GM12878 (cell line): ENCODE measurements around the gene ZSWIM9. TPM values are rescaled to one million over a fixed set of nuclear protein-coding genes. Genes with fewer than 3 reads are reported as not detected.

Experiments
- ATAC-seq: fragments of 200-7000 bp; cut with Tn5 transposase; 3 replicates; pipeline ENCODE4 v1.9.1; 2020; ENCODE audit warnings: mild to moderate bottlenecking, moderate library complexity
- BruUV-seq: library from RNA; stranded (reverse); fragments of 400-500 nt; replicated peaks from 2 replicates; lab custom pipeline; 2021; lab: Mats Ljungman, UMichigan
- CTCF ChIA-PET: fragments of 300-600 bp; sonication (Branson Sonifier 250); formaldehyde crosslinking; extraction: SDS; loops from one replicate; lab custom pipeline; 2021; ENCODE audit warnings: inconsistent platforms; lab: Yijun Ruan, JAX
- POLR2A ChIA-PET: fragments of 350-600 bp; formaldehyde crosslinking; extraction: SDS; loops from one replicate; lab custom pipeline; 2021; ENCODE audit warnings: inconsistent platforms; lab: Charles Lee
- RAD21 ChIA-PET: fragments of 300-600 bp; sonication (Branson Sonifier 250); formaldehyde crosslinking; loops from one replicate; lab custom pipeline; 2023; ENCODE audit warnings: antibody characterized with exemption; ENCODE audit not compliant: unreplicated experiment; lab: Charles Lee
- SMC1A ChIA-PET: fragments of 300-600 bp; sonication (Branson Sonifier 250); formaldehyde crosslinking; loops from one replicate; lab custom pipeline; 2023; ENCODE audit not compliant: unreplicated experiment, uncharacterized antibody; lab: Charles Lee
- DNase-seq: peaks from one replicate; pipeline ENCODE4 v3.0.0-alpha.2; 2011; ENCODE audit warnings: low read depth, low spot score
- FAIRE-seq: peaks from 3 replicates; lab custom pipeline; 2011; peaks lifted over from hg19 to GRCh38; lab: Jason Lieb, UNC
- H2AFZ ChIP-seq: 2 replicates; pipeline ENCODE4 v1.6.0; 2011; ENCODE audit warnings: low read depth, low read length, control low read depth; ENCODE audit not compliant: control insufficient read depth
- H3K27ac ChIP-seq: 2 replicates; pipeline ENCODE4 v1.5.1; 2011; ENCODE audit warnings: control low read depth; ENCODE audit not compliant: control insufficient read depth, insufficient read depth
- H3K27me3 ChIP-seq, 2 experiments: replicated peaks in 1 of 2; 2 replicates each; pipeline versions ENCODE4 v1.6.0 to v1.6.1; 2011; ENCODE audit warnings: low read length in 1 of 2; ENCODE audit not compliant: control insufficient read depth in 2 of 2, insufficient read depth in 2 of 2
- H3K36me3 ChIP-seq, 2 experiments: 2 replicates each; pipeline ENCODE4 v1.5.1; 2011; ENCODE audit warnings: low read length in 1 of 2; ENCODE audit not compliant: control insufficient read depth in 2 of 2, insufficient read depth in 2 of 2
- H3K4me1 ChIP-seq: 2 replicates; pipeline ENCODE4 v1.6.1; 2011; ENCODE audit warnings: mild to moderate bottlenecking, low read length, moderate library complexity, mixed read lengths; ENCODE audit not compliant: control insufficient read depth, insufficient read depth
- H3K4me2 ChIP-seq: 2 replicates; pipeline ENCODE4 v1.6.0; 2011; ENCODE audit warnings: control low read depth; ENCODE audit not compliant: control insufficient read depth, insufficient read depth
- H3K4me3 ChIP-seq: fragments of 200-600 bp; sonication (generic); 2 replicates; pipeline ENCODE4 v1.5.1; 2016
- H3K79me2 ChIP-seq: 2 replicates; pipeline ENCODE4 v1.6.0; 2011; ENCODE audit warnings: low read length; ENCODE audit not compliant: control insufficient read depth, insufficient read depth
- H3K9ac ChIP-seq: 2 replicates; pipeline ENCODE4 v1.8.0; 2011; ENCODE audit warnings: low read length, control low read depth, mixed read lengths; ENCODE audit not compliant: control insufficient read depth, insufficient read depth
- H3K9me3 ChIP-seq: replicated peaks from 3 replicates; pipeline ENCODE4 v1.5.1; 2011; ENCODE audit warnings: mild to moderate bottlenecking, low read length; ENCODE audit not compliant: control insufficient read depth, insufficient read depth
- H4K20me1 ChIP-seq: 2 replicates; pipeline ENCODE4 v1.6.0; 2011; ENCODE audit not compliant: control insufficient read depth, insufficient read depth
- GABPA ChIP-seq: IDR thresholded peaks from 2 replicates; pipeline ENCODE4 v1.6.1; 2014; ENCODE audit warnings: antibody characterized with exemption, low read depth, mild to moderate bottlenecking, inconsistent platforms
- NFYB ChIP-seq: IDR thresholded peaks from 2 replicates; pipeline ENCODE4 v1.6.1; 2011; ENCODE audit warnings: low read depth, mild to moderate bottlenecking, low read length, improper control_type of control experiment, moderate library complexity; ENCODE audit not compliant: insufficient read depth
- PAX5 ChIP-seq: IDR thresholded peaks from 2 replicates; pipeline ENCODE4 v1.6.1; 2011; ENCODE audit warnings: low read depth, low read length, borderline replicate concordance
- WGBS: methylation state at CpG from one replicate; pipeline ENCODE4 v1.1.6; 2016; ENCODE audit warnings: low lambda C conversion rate; ENCODE audit not compliant: insufficient replicate concordance, insufficient coverage; ENCODE audit errors: missing lambda C conversion rate; 5-methylcytosine and 5-hydroxymethylcytosine counted together
- in situ Hi-C: fragments of 300-500 bp; cut with MboI; formaldehyde crosslinking; loops from 9 replicates; pipeline ENCODE4 v1.14.3; 2018; ENCODE audit warnings: mixed read lengths
- intact Hi-C: fragments of 100-400 bp; cut with micrococcal nuclease; formaldehyde crosslinking; loops from one replicate; pipeline ENCODE4 v1.14.2; 2022; ENCODE audit not compliant: unreplicated experiment
- polyA plus RNA-seq, 11 experiments: library from polyadenylated mRNA; depleted of rRNA in 4 of 11; unstranded in 6 of 11; stranded (reverse) in 5 of 11; fragments of >200 nt; fragmentation: Nextera tagmentation in 4 of 11; fragmentation: Illumina TruSeq in 1 of 11; extraction: Ambion mirVana in 4 of 11; extraction: Trizol in 1 of 11; gene quantifications; 1 replicate in 1 of 11; 2 replicates in 10 of 11; pipeline versions ENCODE4 v1.2.1 to v1.2.3, GENCODE V29; 2011 to 2016; ENCODE audit warnings: inconsistent platforms in 2 of 11, missing spikeins in 2 of 11, low read depth in 1 of 11
- total RNA-seq, 4 experiments: library from RNA; depleted of rRNA in 3 of 4; stranded (reverse); fragments of >200 nt in 3 of 4; fragmentation: Illumina TruSeq in 1 of 4; extraction: Trizol in 1 of 4; gene quantifications; 2 replicates each; pipeline versions ENCODE4 v1.2.1 to v1.2.3, GENCODE V29; 2013 to 2021
- TF ChIP-seq, protein P1 (sequence below): fragments of 450-650 bp; IDR thresholded peaks from 2 replicates; pipeline ENCODE4 v1.6.1; 2016; ENCODE audit warnings: mild to moderate bottlenecking
- TF ChIP-seq, protein P2 (sequence below): IDR thresholded peaks from 2 replicates; pipeline ENCODE4 v1.6.1; 2011; ENCODE audit warnings: borderline replicate concordance, low read depth, mild to moderate bottlenecking, moderate library complexity, mixed read lengths, low read length; ENCODE audit not compliant: insufficient read depth; ENCODE audit errors: extremely low read length

Gene ZSWIM9
- total and polyA plus RNA-seq, 10 of the 15 experiments (the other 5 are each of a cell fraction or from before 2014, with no cell fraction given) = 0.29 to 6.2 (median 1.4) TPM; not detected in 1

DNA sequence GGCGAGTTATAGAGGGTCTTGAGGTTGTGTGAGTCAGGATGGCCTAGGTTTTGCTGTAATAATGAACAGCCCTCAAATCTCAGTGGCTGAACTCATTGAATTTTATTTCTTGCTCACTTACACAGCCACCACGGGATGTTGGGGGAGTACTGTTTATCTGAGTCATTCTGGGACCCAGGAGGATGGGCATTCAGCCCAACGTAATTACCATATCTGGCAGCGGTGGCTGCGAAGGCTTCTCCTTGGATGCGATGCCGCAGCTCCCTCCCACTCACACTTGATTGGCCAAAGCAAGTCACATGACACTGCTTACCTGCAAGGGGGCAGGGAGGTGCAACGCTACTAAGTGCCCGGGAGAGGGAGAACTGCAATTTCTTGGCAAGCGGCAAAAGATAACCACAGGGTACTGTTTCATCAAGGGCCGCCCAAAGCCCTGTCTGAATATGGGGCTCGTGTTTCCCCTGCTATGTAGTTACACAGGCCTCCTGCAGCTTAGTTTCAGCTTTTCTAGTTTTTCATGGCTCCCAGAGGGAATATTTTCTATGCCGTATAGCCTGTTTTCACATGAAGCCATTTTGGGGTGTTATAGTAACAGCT is 19.9 kb downstream of the ZSWIM9 start:
- intact Hi-C loops = no loop called here
- Histone ChIP-seq H3K27ac (no peak overlapping the region), H3K79me2 (no peaks in the 10 kb centered on the region), H3K36me3 (no peaks in the 10 kb centered on the region)
- ChIA-PET CTCF (interaction anchor here (0.6 to 2.7 kb wide), 3 partner anchors 14 to 227 kb away, joined by 4 to 7 read pairs (median 4); no protein-coding TSS in a partner anchor), SMC1A (interaction anchor here (1.4 kb wide), 1 partner anchor 13 kb away, joined by 3 read pairs; no protein-coding TSS in a partner anchor)
- 75% methylated on average over 13 of the region's 13 CpGs for WGBS
- no TSS peak for BruUV-seq
- TF ChIP-seq, protein P1, sequence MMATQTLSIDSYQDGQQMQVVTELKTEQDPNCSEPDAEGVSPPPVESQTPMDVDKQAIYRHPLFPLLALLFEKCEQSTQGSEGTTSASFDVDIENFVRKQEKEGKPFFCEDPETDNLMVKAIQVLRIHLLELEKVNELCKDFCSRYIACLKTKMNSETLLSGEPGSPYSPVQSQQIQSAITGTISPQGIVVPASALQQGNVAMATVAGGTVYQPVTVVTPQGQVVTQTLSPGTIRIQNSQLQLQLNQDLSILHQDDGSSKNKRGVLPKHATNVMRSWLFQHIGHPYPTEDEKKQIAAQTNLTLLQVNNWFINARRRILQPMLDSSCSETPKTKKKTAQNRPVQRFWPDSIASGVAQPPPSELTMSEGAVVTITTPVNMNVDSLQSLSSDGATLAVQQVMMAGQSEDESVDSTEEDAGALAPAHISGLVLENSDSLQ = no peak
- TF ChIP-seq PAX5 (no peak), GABPA (no peak), NFYB (peak; percentile 85)
- TF ChIP-seq, protein P2, sequence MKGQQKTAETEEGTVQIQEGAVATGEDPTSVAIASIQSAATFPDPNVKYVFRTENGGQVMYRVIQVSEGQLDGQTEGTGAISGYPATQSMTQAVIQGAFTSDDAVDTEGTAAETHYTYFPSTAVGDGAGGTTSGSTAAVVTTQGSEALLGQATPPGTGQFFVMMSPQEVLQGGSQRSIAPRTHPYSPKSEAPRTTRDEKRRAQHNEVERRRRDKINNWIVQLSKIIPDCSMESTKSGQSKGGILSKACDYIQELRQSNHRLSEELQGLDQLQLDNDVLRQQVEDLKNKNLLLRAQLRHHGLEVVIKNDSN = peak; percentile 29
- TF ChIP-seq, all 136 proteins: peak for 2
- Histone ChIP-seq H3K4me1 (peaks cover 12% of the 10 kb centered on the region), H3K9ac (no peak overlapping the region), H4K20me1 (no peaks in the 10 kb centered on the region), H3K4me3 (no peak overlapping the region), H3K4me2 (no peak overlapping the region), H3K27me3 (no peaks in the 10 kb centered on the region), H3K9me3 (no peaks in the 10 kb centered on the region), H2AFZ (no peak overlapping the region)
- ChIA-PET POLR2A (interaction anchor here (0.9 to 1.3 kb wide), 2 partner anchors 13 to 18 kb away, joined by 3 to 4 read pairs; no protein-coding TSS in a partner anchor), RAD21 (no interaction called here)
- in situ Hi-C loops = no loop called here
- ATAC-seq (no peak), DNase-seq (no peak), FAIRE-seq (no peak)
